ENCODE measurements around the gene USP1.

- TF ChIP-seq MAX (IDR thresholded peaks at IDR 0.05) (no peak), RAD21 (IDR thresholded peaks at IDR 0.05) (no peak), CTCF (IDR thresholded peaks at IDR 0.05; ENCODE audit: low read depth, low read length, missing input control) (no peak), GABPA (IDR thresholded peaks at IDR 0.05 in 1 of 2, conservative IDR thresholded peaks at IDR 0.05 in 1 of 2) (no peak), FOXA1 (IDR thresholded peaks at IDR 0.05) (no peak), TAF1 (conservative IDR thresholded peaks at IDR 0.05) (no peak), YY1 (IDR thresholded peaks at IDR 0.05) (no peak), JUND (IDR thresholded peaks at IDR 0.05) (no peak), ATF3 (IDR thresholded peaks at IDR 0.05) (no peak), HNF4G (IDR thresholded peaks at IDR 0.05) (no peak), EGR1 (IDR thresholded peaks at IDR 0.05; ENCODE audit: low read depth in 2 of 2) (no peak), SP1 (IDR thresholded peaks at IDR 0.05) (no peak), NR2F2 (IDR thresholded peaks at IDR 0.05) (no peak)
Observed at GRCh38 chr1:62484824-62485468, 48.1 kb downstream of the USP1 start.
